22Rv1 (cell line): ENCODE data around the gene SLC6A20.

Experiments
- H3K27ac ChIP-seq: fragments of 450-650 bp; 2 replicates; pipeline ENCODE4 v1.5.1; 2017
- CTCF ChIP-seq: fragments of 450-650 bp; IDR thresholded peaks from 2 replicates; pipeline ENCODE4 v1.5.1; 2017; ENCODE audit warnings: mild to moderate bottlenecking
- ZFX ChIP-seq: fragments of 450-650 bp; IDR thresholded peaks from 2 replicates; pipeline ENCODE4 v1.6.1; 2017; ENCODE audit warnings: antibody characterized with exemption, borderline replicate concordance

SLC6A20 gene

GRCh38 chr3:45771166-45771775 lies 25.1 kb downstream of the SLC6A20 start:
- H3K27ac ChIP-seq: no peak overlapping the region
- TF ChIP-seq CTCF (no peak), ZFX (no peak)

- TF ChIP-seq ZFX: no peak
- TF ChIP-seq CTCF: no peak
- no peak overlapping the region for H3K27ac ChIP-seq
Observed at GRCh38 chr3:45765958-45766357, 30.4 kb downstream of the SLC6A20 start.

GRCh38 chr3:45765266-45765851 lies 31.0 kb downstream of the SLC6A20 start:
- TF ChIP-seq ZFX (no peak), CTCF (no peak)
- no peak overlapping the region for H3K27ac ChIP-seq

GRCh38 chr3:45763303-45763675 lies 33.0 kb downstream of the SLC6A20 start:
- no peak for TF ChIP-seq CTCF
- TF ChIP-seq ZFX: no peak
- no peak overlapping the region for H3K27ac ChIP-seq

GRCh38 chr3:45762647-45763302 lies 33.6 kb downstream of the SLC6A20 start:
- H3K27ac ChIP-seq: no peak overlapping the region
- no peak for TF ChIP-seq CTCF
- no peak for TF ChIP-seq ZFX

GRCh38 chr3:45761831-45762230 lies 34.5 kb downstream of the SLC6A20 start:
- H3K27ac ChIP-seq: no peak overlapping the region
- no peak for TF ChIP-seq ZFX
- no peak for TF ChIP-seq CTCF
